Stimulated activated effector memory CD8-positive, alpha-beta T cell treated with anti-CD3 and anti-CD28 coated beads, Interleukin-12 subunit alpha, Interleukin-12 subunit beta, amount 100 ng/mL, for 72 hours (primary cell): Measurements from ENCODE around the gene PON2.
A peak's percentile ranks its signal among the peaks of the same experiment; 100 is the strongest.
"Not testable (repeated sequence)": the region's sequence is repeated elsewhere in the genome, so short reads cannot be mapped to it uniquely, and the experiment has no call there.

ENCODE experiments used
- ATAC-seq: fragments of 150-1000 bp; cut with Tn5 transposase; 2 replicates; pipeline ENCODE4 v1.10.0; 2021
- DNase-seq, 2 donors: peaks; one replicate each; pipeline ENCODE4 v3.0.0; 2021 to 2022; ENCODE audit warnings: low spot score in 2 of 2
- H3K27ac Mint-ChIP-seq: one replicate; pipeline ENCODE4 v1.8.0; 2022; ENCODE audit warnings: mild to moderate bottlenecking, mixed read lengths
- H3K36me3 Mint-ChIP-seq: one replicate; pipeline ENCODE4 v1.8.0; 2022; ENCODE audit warnings: mild to moderate bottlenecking, mixed read lengths
- H3K4me1 Mint-ChIP-seq: one replicate; pipeline ENCODE4 v1.8.0; 2022; ENCODE audit warnings: mixed read lengths
- H3K4me3 Mint-ChIP-seq: one replicate; pipeline ENCODE4 v1.8.0; 2022; ENCODE audit warnings: mild to moderate bottlenecking, mixed read lengths
- H3K9me3 Mint-ChIP-seq: one replicate; pipeline ENCODE4 v1.8.0; 2022; ENCODE audit warnings: mixed read lengths

Gene PON2

DNA sequence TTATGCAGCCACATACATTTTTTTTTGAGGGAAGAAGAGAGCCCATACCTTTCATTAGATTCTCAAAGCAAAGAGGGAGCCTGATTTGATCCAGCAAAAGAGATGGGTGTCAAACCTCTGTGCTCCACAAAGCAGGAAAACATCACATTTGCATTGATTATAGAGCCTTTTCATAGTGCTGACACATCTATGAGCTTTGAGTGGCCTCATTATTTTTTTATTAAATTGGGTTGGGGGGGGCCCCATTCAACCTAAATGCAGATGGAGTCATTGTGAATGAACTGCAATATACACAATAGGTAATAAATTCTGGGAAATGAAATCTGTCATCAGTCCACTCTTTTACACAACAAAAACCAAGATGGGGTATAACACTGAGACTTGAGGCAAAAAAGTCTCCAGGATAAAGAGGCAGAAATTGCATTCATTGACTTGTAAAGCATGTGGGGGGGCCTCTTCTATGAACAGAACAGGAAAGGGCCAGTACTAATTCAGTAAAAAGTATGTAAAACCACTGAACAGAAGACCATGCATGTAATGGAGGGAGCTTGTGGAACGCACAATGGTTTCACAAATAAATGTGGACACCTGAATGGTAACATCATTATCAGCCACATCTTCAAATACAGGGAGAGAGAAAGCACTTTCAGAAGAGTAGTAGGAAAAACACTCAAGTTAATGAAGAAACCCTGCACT, 33.2 kb upstream of the PON2 start:
- DNase-seq (no peak), ATAC-seq (no peak)
- H3K4me3 Mint-ChIP-seq: no peak overlapping the region
- no peaks in the 10 kb centered on the region for H3K36me3 Mint-ChIP-seq
- H3K27ac Mint-ChIP-seq: no peak overlapping the region
- no peaks in the 10 kb centered on the region for H3K4me1 Mint-ChIP-seq
- H3K9me3 Mint-ChIP-seq: no peaks in the 10 kb centered on the region

DNA sequence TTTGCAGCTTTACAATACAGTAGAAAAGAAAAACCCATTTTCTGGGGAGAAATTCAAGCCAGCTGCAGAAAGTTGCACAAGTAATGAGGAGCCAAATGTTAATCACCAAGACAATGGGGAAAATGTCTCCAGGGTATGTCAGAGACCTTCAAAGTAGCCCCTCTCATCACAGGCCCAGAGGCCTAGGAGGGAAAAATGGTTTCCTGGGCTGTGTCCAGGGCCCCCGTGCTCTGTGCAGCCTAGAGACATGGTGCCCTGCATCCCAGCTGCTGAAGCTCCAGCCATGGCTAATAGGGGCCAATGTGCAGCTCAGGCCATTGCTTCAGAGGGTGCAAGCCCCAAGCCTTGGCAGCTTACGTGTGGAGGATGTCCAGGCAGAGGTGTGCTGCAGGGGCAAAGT, 25.8 kb upstream of the PON2 start:
- H3K27ac Mint-ChIP-seq, H3K4me3 Mint-ChIP-seq, H3K4me1 Mint-ChIP-seq, H3K9me3 Mint-ChIP-seq, H3K36me3 Mint-ChIP-seq, DNase-seq, ATAC-seq: not testable (repeated sequence)

DNA sequence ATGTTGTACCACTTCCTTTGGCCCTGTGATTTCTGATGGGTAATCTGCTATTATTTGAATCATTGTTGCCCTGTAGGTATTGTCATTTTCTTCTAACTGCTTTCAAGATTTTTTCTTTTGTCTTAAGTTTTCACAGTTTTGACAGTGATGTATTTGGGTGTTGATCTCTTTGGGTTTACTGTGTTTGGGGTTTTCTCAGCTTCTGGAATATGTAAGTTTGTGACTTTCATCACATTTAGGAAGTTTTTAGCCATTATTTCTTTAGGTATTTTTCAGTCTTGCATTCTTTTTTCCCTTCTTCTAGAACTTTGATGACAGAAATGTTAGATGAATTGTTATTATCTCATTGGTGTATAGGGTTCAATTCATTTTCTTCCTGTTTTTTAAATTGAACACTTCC, 23.1 kb upstream of the PON2 start:
- Mint-ChIP-seq H3K4me1 (no peaks in the 10 kb centered on the region), H3K36me3 (no peaks in the 10 kb centered on the region), H3K27ac (no peak overlapping the region), H3K4me3 (no peak overlapping the region), H3K9me3 (peaks cover 5% of the 10 kb centered on the region)
- DNase-seq (no peak), ATAC-seq (no peak)

DNA sequence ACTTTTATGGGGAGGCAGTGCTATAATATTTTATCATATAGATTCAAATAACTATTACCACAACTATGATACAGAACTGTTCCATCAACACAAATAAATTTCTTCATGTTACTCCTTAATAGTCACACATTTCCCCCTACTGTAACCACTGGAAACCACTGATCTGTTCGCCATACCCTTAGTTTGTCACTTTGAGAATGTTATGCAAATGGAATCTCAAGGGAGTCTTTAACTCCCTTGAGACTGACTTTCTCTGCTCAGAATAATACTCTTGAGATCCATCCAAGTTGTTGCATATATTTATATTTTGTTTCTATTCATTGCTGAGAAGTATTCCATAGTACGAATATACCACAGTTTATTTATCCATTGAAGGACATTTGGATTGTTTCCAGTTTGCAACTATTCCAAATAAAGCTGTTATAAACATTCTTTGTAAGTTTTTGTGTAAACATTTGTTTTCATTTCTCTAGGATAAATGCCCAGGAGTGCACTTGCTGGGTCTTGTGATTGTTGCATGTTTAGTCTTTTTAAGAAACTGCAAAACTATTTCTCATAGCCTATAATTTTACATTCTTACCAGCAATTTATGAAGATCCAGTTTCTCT, 19.7 kb upstream of the PON2 start:
- H3K36me3 Mint-ChIP-seq: no peaks in the 10 kb centered on the region
- no peak overlapping the region for H3K4me3 Mint-ChIP-seq
- no peak for ATAC-seq
- no peak for DNase-seq
- H3K9me3 Mint-ChIP-seq: peaks cover 5% of the 10 kb centered on the region
- H3K27ac Mint-ChIP-seq: no peak overlapping the region
- no peaks in the 10 kb centered on the region for H3K4me1 Mint-ChIP-seq

DNA sequence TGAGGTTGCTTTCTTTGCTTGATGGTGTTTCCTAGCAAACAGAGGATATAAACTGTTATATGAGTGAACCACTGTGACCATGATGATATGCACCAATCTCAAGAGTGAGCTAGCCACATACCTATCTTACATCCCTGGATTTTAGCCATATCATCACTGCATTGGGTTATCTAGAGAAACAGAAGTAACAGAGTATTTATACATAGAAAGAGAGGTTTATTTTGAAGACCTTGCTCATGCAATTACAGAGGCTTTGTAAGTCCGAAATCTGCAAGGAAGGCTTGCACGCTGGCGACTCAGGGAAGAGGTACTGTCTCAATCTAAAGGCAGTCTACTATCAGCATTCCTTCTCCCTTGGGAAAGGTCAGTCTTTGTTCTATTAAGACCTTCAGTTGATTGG, 11.8 kb upstream of the PON2 start:
- no peak overlapping the region for H3K27ac Mint-ChIP-seq
- H3K4me1 Mint-ChIP-seq: no peaks in the 10 kb centered on the region
- no peaks in the 10 kb centered on the region for H3K36me3 Mint-ChIP-seq
- DNase-seq: no peak
- H3K9me3 Mint-ChIP-seq: no peaks in the 10 kb centered on the region
- no peak overlapping the region for H3K4me3 Mint-ChIP-seq
- ATAC-seq: no peak

DNA sequence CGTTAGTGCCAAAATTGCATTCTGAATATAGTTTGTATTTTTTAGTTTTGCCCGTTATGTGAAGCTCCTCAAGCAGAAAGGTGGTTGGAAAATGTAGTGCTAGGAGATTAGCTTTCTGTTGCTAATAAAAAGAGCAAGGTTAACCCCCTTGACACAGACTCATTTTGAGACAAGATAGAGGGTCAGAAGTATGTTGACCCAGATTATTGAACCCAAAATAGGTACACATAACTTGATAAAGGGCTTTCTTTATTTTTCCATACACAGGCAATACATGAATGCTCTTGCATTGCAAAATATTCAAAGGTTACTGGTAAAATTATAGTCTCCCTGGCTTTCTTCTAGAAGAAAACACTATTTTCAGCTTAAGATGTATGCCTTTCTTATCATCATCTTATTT, 10.0 kb upstream of the PON2 start:
- Mint-ChIP-seq H3K4me3 (no peak overlapping the region), H3K36me3 (no peaks in the 10 kb centered on the region), H3K4me1 (no peaks in the 10 kb centered on the region), H3K9me3 (no peaks in the 10 kb centered on the region), H3K27ac (no peak overlapping the region)
- DNase-seq (no peak), ATAC-seq (no peak)

DNA sequence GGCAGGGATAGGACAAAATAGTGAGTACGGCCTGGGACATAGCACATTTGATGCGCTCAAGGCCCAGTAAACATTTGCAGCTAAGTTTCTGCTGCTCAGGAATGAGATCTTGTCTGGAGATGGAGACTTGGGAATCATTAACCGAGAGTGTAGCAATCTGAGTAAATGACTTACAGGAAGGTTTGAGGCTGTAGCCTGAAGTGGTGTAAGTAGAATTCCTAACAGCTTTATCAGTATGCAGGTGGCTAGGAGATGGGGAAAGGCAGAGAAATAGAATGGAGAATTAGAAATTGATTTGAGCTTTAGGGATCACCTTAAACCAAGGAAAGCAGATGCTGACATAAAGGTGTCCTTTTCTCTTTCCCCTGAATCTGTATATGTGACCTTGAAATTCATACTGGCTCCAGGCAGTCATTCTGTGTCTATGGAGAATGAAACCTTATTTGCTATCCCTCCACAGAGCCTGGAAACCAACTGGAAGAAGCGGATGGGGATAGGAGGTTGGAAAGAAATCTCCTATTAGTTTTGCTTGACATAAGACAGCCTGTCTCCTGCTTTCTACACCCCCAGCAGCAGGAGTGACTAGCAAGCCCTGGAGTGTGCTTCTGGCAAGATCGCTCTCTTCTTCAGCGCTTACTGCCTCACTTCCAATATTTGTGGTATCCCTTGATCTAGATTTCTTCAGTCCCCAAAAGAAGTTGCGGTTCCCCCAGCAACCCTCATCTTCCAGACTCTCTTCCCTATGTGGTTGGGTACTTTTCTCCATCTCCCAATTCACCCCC, 6.4 kb upstream of the PON2 start:
- Mint-ChIP-seq H3K27ac (no peak overlapping the region), H3K4me1 (no peaks in the 10 kb centered on the region), H3K9me3 (no peaks in the 10 kb centered on the region), H3K36me3 (no peaks in the 10 kb centered on the region), H3K4me3 (no peak overlapping the region)
- DNase-seq (no peak), ATAC-seq (no peak)

DNA sequence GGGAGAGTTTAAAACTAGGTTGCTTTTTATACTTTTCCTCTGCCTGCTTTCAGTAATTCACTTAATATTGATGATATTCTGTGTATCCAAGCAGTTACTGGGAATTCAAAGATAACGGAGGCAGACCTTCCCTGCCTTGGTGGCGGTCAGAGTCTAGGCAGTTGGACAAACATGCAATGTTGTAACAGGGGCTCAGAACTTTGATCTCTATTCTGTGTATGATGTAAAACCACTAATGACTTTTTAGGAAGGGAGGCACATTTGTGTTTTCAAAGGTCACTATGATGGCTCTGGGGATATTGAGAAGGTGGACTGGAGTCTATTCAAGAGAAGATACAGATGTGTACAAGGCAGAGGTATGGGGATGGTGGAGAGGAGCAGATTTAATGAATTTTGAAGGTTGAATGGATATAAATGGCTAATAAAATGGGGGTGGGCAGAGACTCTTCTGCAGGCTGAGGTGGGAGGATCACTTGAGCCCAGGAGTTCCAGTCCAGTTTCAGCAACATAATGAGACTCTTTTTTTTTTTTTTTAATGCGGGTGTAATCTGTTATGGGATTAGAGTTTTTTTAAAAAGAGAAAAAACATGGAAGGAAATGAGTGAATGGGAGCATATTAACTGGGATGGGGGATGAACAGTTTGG, 5.7 kb upstream of the PON2 start:
- no peak for ATAC-seq

DNA sequence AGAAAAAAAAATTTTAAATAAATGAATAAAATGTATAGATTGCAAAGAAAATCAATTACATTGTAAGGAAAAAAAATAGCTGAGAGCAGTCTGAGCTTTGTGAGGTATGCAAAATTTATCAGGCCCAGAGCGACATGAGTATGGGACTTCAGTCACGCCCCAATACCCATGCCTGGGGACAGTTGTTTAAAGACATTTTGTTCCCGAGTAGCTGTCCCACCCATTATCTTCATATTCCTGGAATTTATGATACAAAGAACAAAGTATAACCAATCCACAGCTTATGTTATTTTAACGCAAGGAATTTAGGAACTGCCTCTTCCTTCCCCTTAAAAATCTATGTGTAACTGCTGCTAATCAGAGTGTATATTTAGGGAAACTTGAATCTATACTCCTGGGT, 1.6 kb upstream of the PON2 start:
- Mint-ChIP-seq H3K4me1 (peaks cover 12% of the 10 kb centered on the region), H3K4me3 (no peak overlapping the region), H3K36me3 (no peaks in the 10 kb centered on the region), H3K27ac (no peak overlapping the region), H3K9me3 (no peaks in the 10 kb centered on the region)
- ATAC-seq (no peak), DNase-seq (no peak)

More for the DNA sequence above, 5.7 kb upstream of the PON2 start:
- DNase-seq: no peak
- no peak overlapping the region for H3K4me3 Mint-ChIP-seq
- H3K9me3 Mint-ChIP-seq: no peaks in the 10 kb centered on the region
- H3K4me1 Mint-ChIP-seq: no peaks in the 10 kb centered on the region
- H3K36me3 Mint-ChIP-seq: no peaks in the 10 kb centered on the region
- no peak overlapping the region for H3K27ac Mint-ChIP-seq

DNA sequence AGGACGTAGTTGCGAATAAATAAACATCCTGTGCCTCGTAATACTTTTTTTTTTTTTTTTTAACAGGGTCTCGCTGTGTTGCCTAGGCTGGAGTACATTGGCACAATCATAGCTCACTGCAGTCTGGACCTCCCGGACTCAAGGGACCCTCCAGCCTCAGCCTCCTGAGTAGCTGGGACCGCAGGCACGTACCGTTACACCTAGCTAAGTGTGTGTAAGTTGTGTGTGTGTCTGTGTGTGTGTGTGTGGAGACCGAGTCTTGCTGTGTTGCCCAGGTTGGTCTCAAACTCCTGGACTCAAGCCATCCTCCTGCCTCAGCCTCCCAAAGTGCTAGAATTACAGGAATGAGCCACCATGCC, 573 bp upstream of the PON2 start:
- no peak for DNase-seq
- H3K4me1 Mint-ChIP-seq: peaks cover 12% of the 10 kb centered on the region
- H3K27ac Mint-ChIP-seq: peak overlapping the region; percentile 94
- no peaks in the 10 kb centered on the region for H3K9me3 Mint-ChIP-seq
- peak overlapping the region; percentile 73 for H3K4me3 Mint-ChIP-seq
- no peaks in the 10 kb centered on the region for H3K36me3 Mint-ChIP-seq
- no peak for ATAC-seq

DNA sequence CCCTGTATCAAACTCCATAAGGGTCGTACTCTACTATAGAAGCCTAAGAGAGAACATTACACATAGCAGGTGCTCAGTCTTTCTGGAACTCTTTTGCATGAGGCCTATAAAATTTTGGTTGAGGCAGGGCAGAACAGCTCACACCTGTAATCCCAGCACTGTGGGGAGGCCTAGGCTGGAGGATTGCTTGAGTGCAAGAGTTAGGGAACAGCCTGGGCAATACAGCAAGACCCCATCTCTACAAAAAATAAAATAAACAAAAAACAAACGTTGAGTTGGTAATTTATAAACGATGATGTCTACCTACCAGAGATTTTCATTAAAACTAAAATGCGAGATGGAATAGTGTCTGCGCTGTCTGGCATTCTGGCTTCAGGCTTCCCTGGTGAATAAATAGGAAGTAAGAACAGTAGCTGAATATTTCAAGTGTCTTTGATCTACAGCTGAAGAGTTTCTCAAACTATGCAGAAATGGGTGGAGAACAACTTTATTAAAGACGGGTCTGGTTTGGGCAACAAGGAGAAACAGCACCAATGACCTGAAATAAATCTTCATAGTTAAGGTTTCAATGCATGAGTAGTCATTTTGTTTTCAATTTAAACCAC, 774 bp downstream of the PON2 start:
- no peaks in the 10 kb centered on the region for H3K36me3 Mint-ChIP-seq
- peaks cover 12% of the 10 kb centered on the region for H3K4me1 Mint-ChIP-seq
- DNase-seq (no peak), ATAC-seq (no peak)
- peak overlapping the region; percentile 73 for H3K4me3 Mint-ChIP-seq
- H3K9me3 Mint-ChIP-seq: no peaks in the 10 kb centered on the region
- no peak overlapping the region for H3K27ac Mint-ChIP-seq

DNA sequence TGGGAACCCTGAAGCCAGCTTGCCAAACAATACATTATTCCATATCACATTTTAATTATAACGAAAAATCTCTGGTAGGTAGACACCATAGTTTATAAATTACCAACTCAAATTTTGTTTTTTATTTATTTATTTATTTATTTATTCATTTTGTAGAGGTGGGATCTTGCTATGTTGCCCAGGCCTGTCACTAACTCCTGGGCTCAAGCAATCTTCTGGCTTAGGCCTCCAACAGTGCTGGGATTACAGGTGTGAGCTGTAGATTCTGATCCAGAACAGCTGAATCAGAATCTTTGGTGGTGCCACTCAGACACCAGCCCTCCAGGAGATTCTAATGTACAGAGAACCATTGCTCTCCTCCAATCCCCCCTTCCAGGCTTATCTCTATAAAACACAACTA, 1.7 kb downstream of the PON2 start:
- DNase-seq (no peak), ATAC-seq (no peak)
- Mint-ChIP-seq H3K4me1 (peaks cover 12% of the 10 kb centered on the region), H3K36me3 (no peaks in the 10 kb centered on the region), H3K9me3 (no peaks in the 10 kb centered on the region), H3K27ac (no peak overlapping the region), H3K4me3 (no peak overlapping the region)

DNA sequence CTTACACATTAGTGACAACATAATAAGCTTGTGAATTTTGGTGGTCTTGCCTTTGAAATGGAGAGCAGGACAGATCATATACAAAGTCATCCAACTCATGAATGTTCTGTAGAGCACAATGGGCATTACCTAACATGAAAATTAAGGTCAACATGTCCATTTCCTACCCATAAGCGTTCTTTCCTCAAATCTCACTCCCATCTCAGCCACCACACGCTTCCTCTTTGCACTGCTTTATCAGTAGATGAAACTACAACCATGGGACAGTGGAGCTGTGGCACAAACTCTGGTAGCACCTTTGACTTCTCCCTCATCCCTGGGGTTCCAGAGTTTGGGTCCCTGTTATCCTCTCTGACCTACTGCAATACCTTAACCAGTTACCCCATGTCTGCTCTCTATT, 2.2 kb downstream of the PON2 start:
- H3K4me3 Mint-ChIP-seq: no peak overlapping the region
- ATAC-seq: no peak
- DNase-seq: no peak
- no peaks in the 10 kb centered on the region for H3K9me3 Mint-ChIP-seq
- H3K27ac Mint-ChIP-seq: no peak overlapping the region
- no peaks in the 10 kb centered on the region for H3K36me3 Mint-ChIP-seq
- H3K4me1 Mint-ChIP-seq: peaks cover 12% of the 10 kb centered on the region

DNA sequence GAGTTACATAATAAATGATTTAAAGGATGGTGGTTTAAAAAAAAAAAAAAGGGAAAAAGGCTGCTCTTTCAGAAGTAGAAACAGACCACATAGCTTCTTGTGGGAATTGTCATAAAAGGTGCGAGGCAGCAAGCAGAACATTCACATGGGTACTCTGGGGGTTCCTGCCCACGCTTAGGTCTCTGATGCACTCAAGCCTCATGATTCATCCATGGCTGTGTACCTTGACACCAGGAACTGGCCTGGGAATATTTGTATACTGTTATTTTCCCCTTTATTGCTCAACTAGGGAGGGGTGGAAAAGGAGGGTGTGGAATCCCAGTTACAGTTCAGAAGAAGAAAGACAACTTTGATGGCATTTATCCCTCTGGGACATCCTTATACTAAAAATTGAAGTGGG, 4.0 kb downstream of the PON2 start:
- Mint-ChIP-seq H3K9me3 (no peaks in the 10 kb centered on the region), H3K36me3 (no peaks in the 10 kb centered on the region), H3K27ac (no peak overlapping the region), H3K4me3 (no peak overlapping the region), H3K4me1 (peaks cover 12% of the 10 kb centered on the region)
- DNase-seq (no peak), ATAC-seq (no peak)

DNA sequence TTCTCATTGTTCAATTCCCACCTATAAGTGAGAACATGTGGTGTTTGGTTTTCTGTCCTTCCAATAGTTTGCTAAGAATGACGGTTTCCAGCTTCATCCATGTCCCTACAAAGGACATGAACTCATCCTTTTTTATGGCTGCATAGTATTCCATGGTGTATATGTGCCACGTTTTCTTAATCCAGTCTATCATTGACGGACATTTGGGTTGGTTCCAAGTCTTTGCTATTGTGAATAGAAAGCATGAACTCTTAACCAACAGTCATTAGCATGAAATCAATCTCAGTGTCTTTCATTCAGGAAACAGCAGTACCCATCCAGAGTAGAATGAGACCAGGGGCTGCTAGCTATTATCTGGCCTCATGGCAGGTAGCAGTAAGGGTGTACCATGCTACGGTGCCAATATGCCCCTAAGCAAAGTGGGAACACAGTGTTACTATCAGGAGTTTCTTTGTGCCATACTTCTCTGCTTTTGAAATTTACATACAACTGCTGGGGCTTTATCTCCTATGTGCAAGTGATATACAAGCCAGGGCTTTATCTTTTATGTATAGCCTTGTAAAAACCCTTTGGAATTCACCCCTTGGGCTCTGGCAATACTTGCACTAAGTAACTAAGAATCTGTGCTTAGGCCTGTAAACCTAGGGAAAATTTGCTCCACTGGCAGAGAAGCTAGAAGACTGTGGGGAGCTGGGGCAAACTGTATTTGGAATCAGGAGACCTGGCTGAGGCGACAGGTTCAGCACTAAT, 5.4 kb downstream of the PON2 start:
- Mint-ChIP-seq H3K4me3 (no peak overlapping the region), H3K27ac (no peak overlapping the region), H3K9me3 (no peaks in the 10 kb centered on the region), H3K36me3 (no peaks in the 10 kb centered on the region), H3K4me1 (peaks cover 5% of the 10 kb centered on the region)
- no peak for DNase-seq
- no peak for ATAC-seq
